H9 (cell line): Measurements from ENCODE around the gene RIPK4. TPM values are rescaled to one million over a fixed set of nuclear protein-coding genes. Genes with fewer than 3 reads are reported as not detected.
A peak's percentile ranks its signal among the peaks of the same experiment; 100 is the strongest.

Experiments used
- DNase-seq: peaks from one replicate; pipeline ENCODE4 v3.0.0-alpha.2; 2017
- H2AFZ ChIP-seq: one replicate; pipeline ENCODE4 v1.6.1; 2013; ENCODE audit warnings: mild to moderate bottlenecking, low read length, control low read depth, moderate library complexity
- H2AK5ac ChIP-seq: 2 replicates; pipeline ENCODE4 v1.6.1; 2013; ENCODE audit warnings: low read length, control low read depth, mixed read lengths; ENCODE audit not compliant: insufficient read length
- H2BK120ac ChIP-seq: one replicate; pipeline ENCODE4 v1.6.1; 2013; ENCODE audit warnings: low read depth, mild to moderate bottlenecking, low read length, control low read depth, inconsistent platforms; ENCODE audit not compliant: poor library complexity, severe bottlenecking
- H2BK12ac ChIP-seq: 2 replicates; pipeline ENCODE4 v1.6.1; 2013; ENCODE audit warnings: low read length, control low read depth, mixed read lengths, low read depth; ENCODE audit not compliant: insufficient read length
- H2BK15ac ChIP-seq: 2 replicates; pipeline ENCODE4 v1.6.1; 2013; ENCODE audit warnings: low read depth, low read length, control low read depth
- H2BK20ac ChIP-seq: one replicate; pipeline ENCODE4 v1.6.1; 2013; ENCODE audit warnings: low read depth, mild to moderate bottlenecking, low read length, control low read depth, inconsistent platforms; ENCODE audit not compliant: poor library complexity, severe bottlenecking
- H2BK5ac ChIP-seq: 2 replicates; pipeline ENCODE4 v1.6.1; 2013; ENCODE audit warnings: low read length, control low read depth, mixed read lengths; ENCODE audit not compliant: insufficient read length
- H3K14ac ChIP-seq: 2 replicates; pipeline ENCODE4 v1.6.1; 2013; ENCODE audit warnings: low read length, control low read depth; ENCODE audit not compliant: insufficient read depth
- H3K18ac ChIP-seq: 2 replicates; pipeline ENCODE4 v1.6.1; 2013; ENCODE audit warnings: low read depth, mild to moderate bottlenecking, mixed read lengths, low read length, control low read depth; ENCODE audit not compliant: insufficient read length
- H3K23ac ChIP-seq: 2 replicates; pipeline ENCODE4 v1.6.1; 2013; ENCODE audit warnings: low read length, control low read depth, mixed read lengths, low read depth; ENCODE audit not compliant: insufficient read length
- H3K23me2 ChIP-seq: 2 replicates; pipeline ENCODE4 v1.6.1; 2013; ENCODE audit warnings: low read depth, mild to moderate bottlenecking, mixed read lengths, low read length, control low read depth; ENCODE audit not compliant: insufficient read length, poor library complexity, severe bottlenecking
- H3K27ac ChIP-seq: 2 replicates; pipeline ENCODE4 v1.5.1; 2013; ENCODE audit warnings: low read length, control low read depth, mixed read lengths, low read depth; ENCODE audit not compliant: insufficient read length
- H3K27me3 ChIP-seq: 2 replicates; pipeline ENCODE4 v1.6.1; 2013; ENCODE audit warnings: low read length, control low read depth, inconsistent platforms; ENCODE audit not compliant: insufficient read depth
- H3K4ac ChIP-seq: 2 replicates; pipeline ENCODE4 v1.6.1; 2013; ENCODE audit warnings: low read depth, mild to moderate bottlenecking, control low read depth, inconsistent platforms, low read length, moderate library complexity
- H3K4me1 ChIP-seq: 2 replicates; pipeline ENCODE4 v1.6.1; 2013; ENCODE audit warnings: low read length, control low read depth, inconsistent platforms; ENCODE audit not compliant: insufficient read depth
- H3K4me2 ChIP-seq: 2 replicates; pipeline ENCODE4 v1.6.1; 2013; ENCODE audit warnings: low read length, control low read depth, mixed read lengths; ENCODE audit not compliant: insufficient read length, insufficient read depth
- H3K56ac ChIP-seq: 2 replicates; pipeline ENCODE4 v1.6.1; 2013; ENCODE audit warnings: low read depth, mild to moderate bottlenecking, mixed read lengths, low read length, control low read depth; ENCODE audit not compliant: insufficient read length
- H3K79me1 ChIP-seq: 2 replicates; pipeline ENCODE4 v1.6.1; 2013; ENCODE audit warnings: low read depth, mild to moderate bottlenecking, moderate library complexity, low read length, control low read depth, inconsistent platforms; ENCODE audit not compliant: insufficient read depth, poor library complexity, severe bottlenecking
- H3K79me2 ChIP-seq: 2 replicates; pipeline ENCODE4 v1.6.1; 2013; ENCODE audit warnings: low read length, control low read depth, inconsistent platforms; ENCODE audit not compliant: insufficient read depth
- H3K9ac ChIP-seq: 2 replicates; pipeline ENCODE4 v1.6.1; 2013; ENCODE audit warnings: low read length, control low read depth, mixed read lengths; ENCODE audit not compliant: insufficient read length; ENCODE audit errors: extremely low read depth
- H3K9me3 ChIP-seq: one replicate; pipeline ENCODE4 v1.6.1; 2013; ENCODE audit warnings: low read depth, low read length, inconsistent platforms; ENCODE audit not compliant: control insufficient read depth
- H3T11ph ChIP-seq: one replicate; pipeline ENCODE4 v1.6.1; 2013; ENCODE audit warnings: mild to moderate bottlenecking, low read length, control low read depth, inconsistent platforms
- H4K20me1 ChIP-seq: one replicate; pipeline ENCODE4 v1.6.1; 2013; ENCODE audit not compliant: control insufficient read depth, insufficient read length, insufficient read depth
- H4K5ac ChIP-seq: 2 replicates; pipeline ENCODE4 v1.6.1; 2013; ENCODE audit warnings: low read depth, mild to moderate bottlenecking, mixed read lengths, low read length, control low read depth; ENCODE audit not compliant: insufficient read length
- H4K8ac ChIP-seq: replicated peaks from 2 replicates; pipeline ENCODE4 v1.6.1; 2013; ENCODE audit warnings: low read length, control low read depth, mixed read lengths, low read depth; ENCODE audit not compliant: insufficient read length
- H4K91ac ChIP-seq: 2 replicates; pipeline ENCODE4 v1.6.1; 2013; ENCODE audit warnings: low read depth, mild to moderate bottlenecking, moderate library complexity, mixed read lengths, low read length, control low read depth; ENCODE audit not compliant: insufficient read length
- H3K27ac Mint-ChIP-seq, 3 experiments: 2 replicates in 2 of 3; 3 replicates in 1 of 3; pipeline ENCODE4 v1.8.0; 2020 to 2021; ENCODE audit warnings: mixed read lengths in 3 of 3, mild to moderate bottlenecking in 1 of 3, moderate library complexity in 1 of 3
- H3K27me3 Mint-ChIP-seq: 2 replicates; pipeline ENCODE4 v1.8.0; 2021; ENCODE audit warnings: low read depth, mild to moderate bottlenecking, moderate library complexity, mixed read lengths
- H3K36me3 Mint-ChIP-seq, 3 experiments: 2 replicates in 2 of 3; 3 replicates in 1 of 3; pipeline ENCODE4 v1.8.0; 2020 to 2021; ENCODE audit warnings: low read depth in 3 of 3, mixed read lengths in 3 of 3; ENCODE audit not compliant: insufficient read depth in 1 of 3
- H3K4me1 Mint-ChIP-seq, 2 experiments: 2 replicates each; pipeline ENCODE4 v1.8.0; 2020; ENCODE audit warnings: mixed read lengths in 2 of 2
- H3K4me3 Mint-ChIP-seq, 2 experiments: 2 replicates in 1 of 2; 3 replicates in 1 of 2; pipeline ENCODE4 v1.8.0; 2020 to 2021; ENCODE audit warnings: mild to moderate bottlenecking in 2 of 2, mixed read lengths in 2 of 2, moderate library complexity in 1 of 2
- H3K9me3 Mint-ChIP-seq, 2 experiments: 2 replicates in 1 of 2; 3 replicates in 1 of 2; pipeline ENCODE4 v1.8.0; 2020; ENCODE audit warnings: mild to moderate bottlenecking in 2 of 2, mixed read lengths in 2 of 2, moderate library complexity in 1 of 2
- CTCF ChIP-seq: fragments of 200-600 bp; sonication (generic); conservative IDR thresholded peaks from 3 replicates; pipeline ENCODE4 v1.8.0; 2021; ENCODE audit warnings: antibody characterized with exemption, mild to moderate bottlenecking
- WGBS: extraction: QIAGEN DNeasy Blood & Tissue Kit; methylation state at CpG from one replicate; pipeline ENCODE4 v1.1.7; 2013; ENCODE audit warnings: missing lambda C conversion rate, low lambda C conversion rate, mixed read lengths; ENCODE audit not compliant: insufficient read length; ENCODE audit errors: extremely low coverage; 5-methylcytosine and 5-hydroxymethylcytosine counted together
- total RNA-seq: library from RNA; stranded (reverse); gene quantifications from 2 replicates; pipeline ENCODE4 v1.2.1, GENCODE V29; 2021

The RIPK4 gene
- total RNA-seq, 1 experiment from 2014 or later, result 2.9 TPM

- WGBS, result no CpG with 5 or more reads among the region's 9 CpGs
- Histone ChIP-seq H3K4me1 (peaks cover 8% of the 10 kb centered on the region; the same call in 1 of the 2 replicates), H3K79me1 (no peaks in the 10 kb centered on the region), H3K23me2 (peaks cover 3% of the 10 kb centered on the region), H3K79me2 (no peaks in the 10 kb centered on the region), H2BK5ac (no peak overlapping the region), H3K9ac (no peak overlapping the region), H3K27me3 (no peaks in the 10 kb centered on the region; the same call in 1 of the 2 replicates), H4K8ac (no peak overlapping the region), H3K27ac (no peak overlapping the region), H4K20me1 (no peaks in the 10 kb centered on the region), H2BK120ac (no peak overlapping the region), H2AFZ (no peak overlapping the region), H2BK20ac (no peak overlapping the region), H2BK15ac (no peak overlapping the region), H3K18ac (no peak overlapping the region), H3K56ac (no peak overlapping the region), H3K14ac (no peak overlapping the region), H2BK12ac (no peak overlapping the region), H4K91ac (no peak overlapping the region), H3K4ac (no peak overlapping the region), H3T11ph (no peak overlapping the region), H3K23ac (no peak overlapping the region), H3K9me3 (no peaks in the 10 kb centered on the region), H2AK5ac (no peak overlapping the region), H3K4me2 (peak overlapping the region; percentile 60), H4K5ac (no peak overlapping the region)
- Mint-ChIP-seq H3K36me3 (no peaks in the 10 kb centered on the region; a peak in 1 of 7 replicates), H3K4me1 (peaks cover 37 to 56% of the 10 kb centered on the region in 2 experiments), H3K4me3 (peak overlapping the region; percentile 44 to 78), H3K27me3 (peaks cover 5% of the 10 kb centered on the region), H3K27ac (no peak overlapping the region), H3K9me3 (no peaks in the 10 kb centered on the region)
- no peak for TF ChIP-seq CTCF
- DNase-seq, result no peak
Observed at GRCh38 chr21:41712730-41713129, 54.1 kb downstream of the RIPK4 start.
